NCI-H2171 treated with DMSO at 0.1 percent for 48 hours (cell line): ENCODE results near the gene PRKG1.

ENCODE experiments used
- DNase-seq: peaks from one replicate; lab custom pipeline; 2025; lab: John Stamatoyannopoulos, UW

PRKG1 gene

DNA sequence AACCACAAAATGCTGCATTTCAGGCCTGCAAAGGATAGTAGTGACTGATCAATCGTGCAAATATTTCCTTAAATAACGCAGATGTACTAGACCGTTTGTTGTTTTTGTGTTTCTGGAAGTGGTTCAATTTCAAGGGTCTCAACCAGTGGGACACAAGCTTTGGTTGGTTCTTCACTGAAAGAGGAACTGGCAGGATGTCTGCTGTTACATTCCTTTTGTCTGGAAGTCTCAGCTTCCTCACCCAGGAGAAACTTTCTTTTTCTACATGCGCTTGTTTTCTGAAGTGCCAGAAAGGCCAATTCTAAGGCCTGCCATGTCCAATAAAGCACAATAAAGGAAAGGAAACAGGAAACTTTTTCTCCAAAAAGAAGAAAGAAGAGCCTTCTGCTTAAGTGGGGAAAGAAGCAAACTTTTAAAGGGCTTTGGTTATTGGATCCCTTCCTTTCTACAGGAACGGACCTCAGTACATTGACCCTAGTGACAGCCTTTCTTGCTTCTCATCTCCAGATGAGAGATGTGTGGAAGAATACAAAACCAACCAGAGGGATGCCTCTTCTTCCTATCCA lies 1243.9 kb downstream of the PRKG1 start:
- no peak for DNase-seq

DNA sequence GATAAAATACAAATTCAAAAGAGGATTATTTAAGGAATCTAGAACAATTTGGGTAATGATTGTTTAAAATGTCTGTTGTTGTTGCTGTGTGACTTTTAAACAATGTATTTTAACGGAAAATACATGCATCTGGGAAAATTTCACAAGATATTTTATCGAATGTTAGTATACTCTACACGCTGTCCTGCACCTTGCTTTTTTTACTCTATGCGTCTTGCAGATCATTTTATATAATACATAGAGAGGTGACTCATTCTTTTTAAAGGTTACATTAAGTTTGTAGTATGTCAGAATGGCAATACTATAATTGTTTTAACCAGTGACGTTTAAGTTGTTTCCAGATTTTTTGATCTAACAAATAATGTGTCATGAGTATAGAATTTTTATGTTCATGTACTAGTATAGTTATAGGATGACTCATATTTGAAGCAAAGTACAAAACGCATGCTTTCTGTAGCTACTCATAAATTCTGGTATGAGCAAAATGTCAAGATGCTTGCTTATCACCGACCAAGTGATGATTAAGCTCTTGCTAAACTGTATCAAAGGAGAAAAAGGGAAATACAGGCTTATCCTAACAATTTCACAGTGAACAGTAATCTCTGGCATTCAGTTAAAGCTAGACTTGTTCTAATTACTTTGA lies 1244.7 kb downstream of the PRKG1 start:
- DNase-seq: no peak

DNA sequence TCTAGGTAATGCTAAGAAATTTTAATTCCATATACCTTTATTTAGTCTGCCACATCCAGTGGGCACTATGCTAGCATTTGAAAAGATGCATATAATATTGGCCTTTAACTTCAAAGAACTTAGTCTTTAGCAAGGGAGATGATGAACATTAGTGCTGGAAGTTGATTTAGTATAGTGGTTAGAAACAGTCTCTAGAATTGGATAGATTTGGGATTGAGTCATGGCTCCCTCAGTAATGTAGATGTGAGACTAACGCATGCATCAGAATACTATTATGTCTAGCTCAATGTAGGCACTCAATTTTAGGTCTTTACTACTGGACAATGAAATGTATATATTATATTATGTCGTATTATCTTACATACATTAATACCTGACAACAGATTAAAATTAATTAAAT lies 1245.6 kb downstream of the PRKG1 start:
- no peak for DNase-seq

DNA sequence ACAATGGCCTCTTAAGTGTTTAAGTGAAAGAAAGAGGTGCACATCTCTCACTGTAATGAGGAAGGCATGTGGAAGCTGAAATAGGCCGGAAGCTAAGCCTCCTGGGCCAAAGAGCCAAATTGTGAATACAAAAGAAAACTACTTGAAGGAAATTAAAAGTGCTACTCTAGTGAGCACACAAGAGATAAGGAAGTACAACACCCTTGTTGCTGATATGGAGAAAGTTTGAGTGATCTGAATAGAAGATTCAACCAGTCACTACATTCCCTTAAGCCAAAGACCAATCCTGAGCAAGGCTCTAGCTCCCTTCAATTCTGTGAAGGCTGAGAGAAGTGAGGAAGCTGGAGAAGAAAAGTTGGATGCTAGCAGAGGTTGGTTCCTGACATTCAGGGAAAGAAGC lies 1248.0 kb downstream of the PRKG1 start:
- DNase-seq: no peak

DNA sequence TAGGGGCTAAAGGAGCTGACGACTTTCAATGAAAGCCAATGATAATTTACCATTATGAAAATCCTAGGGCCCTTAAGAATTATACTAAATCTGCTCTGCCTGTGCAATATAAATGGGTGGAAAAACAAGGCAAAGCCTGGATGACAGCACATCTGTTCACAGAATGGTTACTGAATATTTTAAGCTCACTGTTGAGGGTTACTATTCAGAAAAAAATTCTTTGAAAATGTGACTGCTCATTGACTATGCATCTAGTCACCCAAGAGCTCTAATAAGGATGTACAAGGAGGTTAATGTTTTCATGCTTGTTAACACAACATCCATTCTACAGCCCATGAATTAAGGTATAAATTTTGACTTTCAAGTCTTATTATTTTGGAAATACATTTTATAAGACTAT lies 1248.6 kb downstream of the PRKG1 start:
- DNase-seq: no peak

DNA sequence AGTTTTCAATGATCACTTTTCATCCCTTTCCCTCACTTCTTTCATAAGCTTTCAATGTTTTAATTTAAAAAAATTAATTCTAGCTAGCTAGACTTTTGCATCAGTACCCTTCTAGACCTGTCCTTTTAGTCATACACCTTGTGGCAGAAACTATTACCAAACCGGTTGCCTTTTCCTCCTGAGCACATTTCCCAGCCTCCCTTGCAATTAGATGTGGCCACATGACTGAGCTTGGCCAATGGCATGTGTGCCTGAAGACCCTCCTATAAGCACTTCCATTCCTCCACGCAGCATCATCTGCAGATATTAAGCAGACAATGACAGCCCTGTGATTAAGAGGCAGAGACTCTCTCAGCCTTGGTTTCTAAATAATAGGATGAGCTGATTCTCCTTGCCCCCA lies 1252.1 kb downstream of the PRKG1 start:
- no peak for DNase-seq

DNA sequence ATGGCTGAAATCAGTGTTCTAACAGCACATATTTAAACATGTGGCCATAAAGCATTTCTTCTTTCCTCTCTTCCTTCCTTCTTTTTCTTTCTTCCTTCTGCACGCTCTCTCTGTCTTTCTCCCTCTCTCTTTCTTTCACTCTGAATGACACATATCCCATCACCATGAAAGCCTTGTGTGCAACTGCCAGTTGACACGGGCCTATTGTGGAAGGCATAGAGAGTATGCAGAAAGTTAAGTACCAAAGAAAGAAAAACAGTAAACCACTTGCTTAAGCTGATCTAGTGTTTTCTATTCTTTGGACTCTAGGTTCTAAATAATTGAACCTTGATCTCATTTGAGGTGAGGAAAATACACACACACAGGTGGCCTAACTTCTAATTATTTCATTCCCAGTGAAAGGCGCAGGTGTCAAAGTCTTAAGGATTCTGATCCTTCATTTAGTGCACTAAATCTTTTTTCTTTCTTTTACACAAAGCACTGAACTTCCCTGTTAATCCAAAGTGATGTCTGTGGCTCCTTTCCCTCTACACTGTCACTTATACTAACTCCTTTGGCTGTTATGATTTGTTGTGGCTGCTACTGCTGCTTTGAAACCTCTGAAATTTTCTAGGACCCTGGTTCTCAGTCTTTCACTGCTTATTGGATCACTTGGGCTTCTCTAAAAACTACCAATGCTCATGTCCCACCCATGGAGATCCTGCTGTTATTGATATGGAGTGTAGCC lies 1257.5 kb downstream of the PRKG1 start:
- DNase-seq: no peak

DNA sequence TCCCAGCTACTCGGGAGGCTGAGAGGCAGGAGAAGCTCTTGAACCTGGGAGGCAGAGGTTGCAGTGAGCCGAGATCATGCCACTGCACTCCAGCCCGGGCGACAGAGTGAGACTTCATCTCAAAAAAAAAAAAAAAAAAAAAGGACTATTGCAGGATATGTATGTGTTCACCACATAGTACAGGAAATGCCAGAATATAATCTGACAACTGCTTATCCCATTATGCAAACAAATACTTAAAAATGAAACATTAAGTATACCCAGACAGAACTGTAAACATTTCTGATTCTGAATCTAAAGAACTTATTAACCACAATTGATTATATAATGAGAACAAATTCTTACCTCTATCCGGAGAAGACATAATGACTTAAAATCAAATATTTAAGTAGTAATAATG lies 1258.5 kb downstream of the PRKG1 start:
- DNase-seq: no peak

DNA sequence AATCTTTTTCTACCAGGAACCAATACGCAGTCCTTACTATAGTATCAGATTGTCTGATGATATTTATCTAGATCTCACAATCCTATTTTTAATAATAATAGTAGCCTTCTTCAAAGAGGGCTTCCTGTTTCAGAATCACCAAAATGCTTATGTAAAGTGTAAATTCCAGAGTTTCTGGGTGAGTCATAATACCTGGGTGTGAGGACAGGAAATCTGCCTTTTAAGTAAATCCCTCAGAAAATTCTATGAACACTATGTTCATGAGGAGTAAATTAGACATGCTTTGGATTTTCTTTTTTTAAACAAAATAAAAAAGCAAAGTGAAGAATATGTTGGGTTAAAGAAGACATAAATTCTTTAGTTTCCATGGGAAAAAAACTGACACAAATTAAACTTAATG lies 1260.3 kb downstream of the PRKG1 start:
- no peak for DNase-seq

DNA sequence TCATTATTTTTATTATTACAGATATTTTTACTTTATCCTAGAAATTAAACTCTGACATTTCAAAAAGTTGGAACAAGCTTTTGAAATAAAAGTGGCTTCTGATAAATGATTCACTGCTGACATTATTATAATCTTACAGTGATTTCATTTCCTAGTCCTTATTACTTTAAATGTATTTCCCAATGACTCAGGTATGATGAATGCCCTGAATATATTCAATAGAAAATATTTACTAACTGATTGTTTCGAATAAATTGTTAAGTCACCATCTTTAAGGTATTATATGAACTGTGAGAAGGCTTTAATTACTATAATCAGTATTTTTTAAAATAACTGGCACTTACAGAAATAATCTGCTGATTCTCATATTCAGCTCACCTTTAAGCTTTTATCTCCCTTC lies 1261.4 kb downstream of the PRKG1 start:
- DNase-seq: no peak

DNA sequence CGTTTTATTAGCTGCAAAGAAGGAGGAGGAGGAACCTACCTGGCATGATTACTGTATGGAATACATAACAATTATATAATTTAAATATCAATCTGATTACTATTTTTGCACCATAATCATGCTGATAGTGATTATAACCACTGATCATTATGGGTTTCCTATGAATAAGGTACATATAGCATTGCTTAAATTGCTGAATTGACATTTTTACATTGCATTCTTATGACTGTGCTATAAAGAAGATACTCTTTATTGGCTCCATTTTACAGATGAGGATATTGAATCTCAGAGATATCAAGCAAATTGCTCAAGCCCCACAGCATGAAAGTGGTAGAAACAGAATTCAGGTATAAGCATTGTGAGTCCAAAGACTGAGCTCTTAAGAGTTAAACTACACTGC lies 1262.9 kb downstream of the PRKG1 start:
- DNase-seq: no peak

DNA sequence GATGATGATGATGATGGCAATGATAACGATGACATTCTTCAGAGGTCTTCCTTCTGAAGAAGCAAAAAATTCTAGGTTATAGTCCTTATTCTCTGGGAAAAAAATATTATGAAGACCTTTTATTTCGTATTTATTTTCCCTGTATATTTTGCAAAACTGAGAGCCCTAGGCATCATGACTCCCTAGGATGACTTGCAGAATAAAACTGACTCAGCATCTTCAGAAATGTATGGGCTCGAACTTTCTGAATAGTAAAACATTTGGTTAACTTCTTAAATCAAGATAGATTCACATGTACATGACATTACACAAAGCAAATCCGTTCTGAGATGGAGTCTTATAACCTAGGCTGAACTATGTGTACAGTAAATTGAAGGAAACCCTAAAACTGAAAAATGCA lies 1269.2 kb downstream of the PRKG1 start:
- no peak for DNase-seq

DNA sequence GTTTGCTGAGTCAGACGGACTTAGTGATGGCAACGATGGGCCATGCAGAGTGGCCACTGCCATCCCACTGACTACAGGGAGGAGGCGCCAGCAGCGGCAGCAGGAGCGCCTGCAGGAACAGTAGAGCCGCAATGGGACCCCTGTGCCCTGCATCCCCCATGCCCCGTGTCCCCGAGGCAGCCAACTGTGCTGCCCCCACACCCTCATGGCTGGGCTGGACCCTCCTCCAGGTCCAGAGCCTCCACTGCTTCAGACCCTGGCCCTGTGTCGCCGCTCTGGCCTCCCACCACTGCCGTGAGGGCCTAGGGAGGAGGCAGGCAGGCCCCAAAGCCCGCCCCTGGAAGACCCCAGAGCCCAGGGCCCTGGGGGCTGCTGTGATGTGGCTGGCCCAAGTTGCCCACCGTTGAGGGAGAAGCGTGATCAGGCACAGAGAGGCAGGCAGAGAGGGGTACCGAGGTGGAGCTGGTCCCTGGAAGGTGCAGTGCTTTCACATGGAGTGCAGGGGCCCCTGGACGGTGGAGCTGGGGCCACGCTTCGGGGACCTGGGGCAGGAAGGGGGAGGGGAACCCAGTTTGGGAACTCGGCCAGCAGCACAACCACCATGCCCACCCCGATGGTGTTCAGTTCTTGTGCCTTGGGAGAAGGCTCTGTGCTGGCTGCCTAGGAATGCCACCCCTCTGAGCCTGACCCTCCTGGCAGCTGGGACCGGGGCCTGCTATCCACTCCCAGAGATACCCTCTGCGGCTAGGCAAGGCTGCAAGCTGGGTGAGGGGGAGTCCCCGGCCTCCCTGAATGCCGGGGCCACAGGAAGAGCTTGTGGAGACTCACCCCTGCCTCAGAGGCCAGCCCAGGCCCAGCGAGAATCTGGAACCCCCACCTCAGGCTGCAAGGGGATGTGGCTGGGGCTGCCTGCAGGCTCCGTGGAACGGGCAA lies 1272.4 kb downstream of the PRKG1 start:
- no peak for DNase-seq

DNA sequence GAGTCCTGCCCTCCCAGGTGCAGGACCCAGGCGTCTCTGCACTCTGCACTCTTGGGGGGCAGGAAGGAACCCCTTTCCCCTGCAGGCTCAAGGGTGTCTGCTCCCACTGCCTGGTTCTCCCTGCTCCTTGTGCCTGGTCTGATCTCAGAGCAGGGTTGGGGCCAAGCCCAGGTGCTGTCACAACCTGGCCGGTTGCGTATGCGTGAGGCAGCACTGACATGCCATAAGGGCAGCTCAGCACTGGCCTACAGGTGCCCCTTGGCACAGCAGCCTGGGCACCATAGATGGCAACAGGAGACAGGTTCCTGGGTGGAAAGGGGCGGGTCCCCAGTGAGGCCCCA lies 1273.0 kb downstream of the PRKG1 start:
- DNase-seq: no peak
